Rectal smooth muscle tissue (tissue), 1 donor: Measurements from ENCODE around the gene MAP4K3.

Experiments
- H3K27ac ChIP-seq: one replicate; pipeline ENCODE4 v1.7.0; 2013; ENCODE audit warnings: low read depth, low read length, inconsistent platforms
- H3K27me3 ChIP-seq: one replicate; pipeline ENCODE4 v1.7.0; 2013; ENCODE audit warnings: low read length; ENCODE audit not compliant: control insufficient read depth, insufficient read depth
- H3K36me3 ChIP-seq: one replicate; pipeline ENCODE4 v1.7.0; 2013; ENCODE audit warnings: low read length; ENCODE audit not compliant: control insufficient read depth, insufficient read depth
- H3K4me1 ChIP-seq: one replicate; pipeline ENCODE4 v1.7.0; 2013; ENCODE audit warnings: low read length; ENCODE audit not compliant: control insufficient read depth, insufficient read depth
- H3K4me3 ChIP-seq: one replicate; pipeline ENCODE4 v1.7.0; 2013; ENCODE audit warnings: low read length
- H3K9ac ChIP-seq: one replicate; pipeline ENCODE4 v1.7.0; 2013; ENCODE audit warnings: low read length

MAP4K3 gene

GRCh38 chr2:39435741-39436591 is 1.1 kb downstream of the MAP4K3 start:
- Histone ChIP-seq H3K36me3 (no peaks in the 10 kb centered on the region), H3K27ac (peak overlapping the region; percentile 85), H3K27me3 (no peaks in the 10 kb centered on the region), H3K4me1 (peaks cover 33% of the 10 kb centered on the region), H3K4me3 (peak overlapping the region; percentile 89), H3K9ac (peak overlapping the region; percentile 76)

GRCh38 chr2:39435234-39435633 is 1.9 kb downstream of the MAP4K3 start:
- Histone ChIP-seq H3K27ac (peak overlapping the region; percentile 85), H3K9ac (no peak overlapping the region), H3K36me3 (no peaks in the 10 kb centered on the region), H3K4me1 (peaks cover 33% of the 10 kb centered on the region), H3K27me3 (no peaks in the 10 kb centered on the region), H3K4me3 (peak overlapping the region; percentile 89)

GRCh38 chr2:39434233-39434897 is 2.7 kb downstream of the MAP4K3 start:
- Histone ChIP-seq H3K27ac (no peak overlapping the region), H3K4me1 (peaks cover 30% of the 10 kb centered on the region), H3K4me3 (peak overlapping the region; percentile 7), H3K9ac (no peak overlapping the region), H3K27me3 (no peaks in the 10 kb centered on the region), H3K36me3 (no peaks in the 10 kb centered on the region)

- H3K4me1 ChIP-seq, result peaks cover 28% of the 10 kb centered on the region
- no peak overlapping the region for H3K9ac ChIP-seq
- H3K27ac ChIP-seq, result no peak overlapping the region
- H3K36me3 ChIP-seq, result no peaks in the 10 kb centered on the region
- no peak overlapping the region for H3K4me3 ChIP-seq
- no peaks in the 10 kb centered on the region for H3K27me3 ChIP-seq
These were observed 3.4 kb downstream of the MAP4K3 start for GRCh38 chr2:39433586-39434195.

DNA sequence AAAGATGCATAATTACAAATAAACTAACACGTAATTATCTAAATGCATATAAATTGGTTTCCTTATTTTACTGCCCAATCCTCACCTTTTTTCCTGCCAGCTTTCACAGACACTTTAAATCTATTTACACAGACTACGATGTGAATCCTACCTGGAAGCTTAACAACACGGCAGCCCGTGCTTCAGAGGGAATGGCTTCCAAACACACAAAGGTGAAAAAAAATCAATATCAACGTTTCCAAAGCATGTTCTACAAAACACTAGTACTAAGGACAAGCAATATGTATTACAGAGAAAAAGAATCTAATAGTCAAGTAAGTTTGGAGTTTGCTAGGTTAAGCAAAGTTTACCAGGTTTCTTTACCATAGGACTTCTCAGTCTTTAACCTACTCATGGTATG is 4.4 kb downstream of the MAP4K3 start:
- no peak overlapping the region for H3K27ac ChIP-seq
- H3K9ac ChIP-seq, result no peak overlapping the region
- H3K36me3 ChIP-seq, result no peaks in the 10 kb centered on the region
- no peaks in the 10 kb centered on the region for H3K27me3 ChIP-seq
- peaks cover 22% of the 10 kb centered on the region for H3K4me1 ChIP-seq
- H3K4me3 ChIP-seq, result no peak overlapping the region

DNA sequence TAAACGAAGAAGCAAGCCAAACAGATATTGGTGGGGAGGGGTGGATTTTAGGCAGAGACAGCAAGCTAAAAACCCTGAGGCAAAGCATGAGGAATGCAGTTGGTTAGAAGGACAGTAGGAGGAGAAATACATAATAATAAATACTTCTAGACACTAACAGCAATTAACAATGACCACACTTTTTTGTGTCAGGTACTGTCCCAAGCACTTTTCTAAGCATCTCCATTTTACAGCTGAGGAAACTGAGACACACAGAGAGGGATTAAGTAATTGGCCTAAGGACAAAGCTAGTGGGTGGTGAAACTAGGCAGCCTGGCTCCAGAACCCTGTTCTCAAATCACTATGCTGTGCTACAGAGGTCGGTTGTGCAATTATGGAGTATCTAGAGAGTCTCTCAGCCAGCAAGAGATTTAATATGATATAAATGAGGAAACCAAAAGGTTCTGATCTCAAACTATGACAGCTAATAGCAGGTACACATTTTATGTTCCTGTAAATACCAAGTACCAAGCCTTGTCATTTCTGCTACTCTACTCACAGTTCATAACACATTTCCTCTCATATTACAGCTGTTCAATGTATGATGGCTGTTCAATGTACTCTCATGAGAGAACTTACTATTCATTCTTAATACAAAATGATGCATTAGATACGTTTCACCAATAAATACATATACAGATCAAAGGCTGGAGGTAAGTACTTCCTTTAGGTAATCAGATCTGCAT is 5.3 kb downstream of the MAP4K3 start:
- H3K27me3 ChIP-seq, result no peaks in the 10 kb centered on the region

DNA sequence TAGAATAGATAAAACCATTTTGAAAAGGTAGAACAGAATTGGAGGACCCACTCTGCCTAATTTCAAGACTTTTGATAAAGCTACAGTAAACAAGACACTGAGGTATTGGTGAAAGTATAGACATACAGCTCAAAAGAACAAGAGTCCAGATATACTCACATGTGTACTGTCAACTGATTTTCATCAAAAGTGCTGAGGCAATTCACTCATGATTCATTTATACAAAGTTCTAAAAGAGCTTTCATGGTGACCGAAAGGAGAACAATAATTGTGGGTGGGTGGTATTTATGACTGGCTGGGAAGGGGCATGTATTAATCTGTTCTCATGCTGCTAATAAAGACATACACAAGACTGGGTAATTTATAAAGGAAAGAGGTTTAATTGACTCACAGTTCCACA is 7.3 kb downstream of the MAP4K3 start:
- Histone ChIP-seq H3K9ac (no peak overlapping the region), H3K4me1 (peaks cover 29% of the 10 kb centered on the region), H3K4me3 (no peak overlapping the region), H3K27me3 (no peaks in the 10 kb centered on the region), H3K36me3 (no peaks in the 10 kb centered on the region), H3K27ac (no peak overlapping the region)

More for the DNA sequence above, 5.3 kb downstream of the MAP4K3 start:
- peaks cover 22% of the 10 kb centered on the region for H3K4me1 ChIP-seq
- H3K27ac ChIP-seq, result no peak overlapping the region
- no peak overlapping the region for H3K9ac ChIP-seq
- no peaks in the 10 kb centered on the region for H3K36me3 ChIP-seq
- H3K4me3 ChIP-seq, result no peak overlapping the region

DNA sequence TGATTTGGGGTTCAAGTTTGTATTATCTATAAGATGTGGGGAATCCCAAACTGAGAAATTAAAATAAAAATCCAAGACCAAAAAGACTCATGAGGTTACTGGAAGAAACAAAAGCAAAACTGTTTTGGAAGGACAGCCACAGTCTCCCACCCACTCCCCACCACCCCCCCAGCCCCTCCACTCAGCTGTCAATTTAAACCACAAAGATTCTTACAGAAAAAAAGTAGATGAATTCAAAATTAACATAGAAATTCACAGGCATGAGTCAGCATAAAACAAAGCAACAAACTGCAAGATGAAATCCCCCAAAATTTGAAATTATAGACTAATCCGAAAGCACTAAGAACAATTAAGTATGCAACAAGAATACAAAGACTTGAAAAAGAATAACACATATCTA is 12.1 kb downstream of the MAP4K3 start:
- Histone ChIP-seq H3K9ac (no peak overlapping the region), H3K27ac (no peak overlapping the region), H3K4me1 (peaks cover 6% of the 10 kb centered on the region), H3K4me3 (no peak overlapping the region), H3K27me3 (no peaks in the 10 kb centered on the region), H3K36me3 (no peaks in the 10 kb centered on the region)

- Histone ChIP-seq H3K27ac (no peak overlapping the region), H3K4me3 (no peak overlapping the region), H3K36me3 (no peaks in the 10 kb centered on the region), H3K4me1 (peaks cover 6% of the 10 kb centered on the region), H3K9ac (no peak overlapping the region), H3K27me3 (no peaks in the 10 kb centered on the region)
These were observed 14.4 kb downstream of the MAP4K3 start for GRCh38 chr2:39422700-39423099.

- Histone ChIP-seq H3K4me3 (no peak overlapping the region), H3K4me1 (peaks cover 6% of the 10 kb centered on the region), H3K27me3 (no peaks in the 10 kb centered on the region), H3K9ac (no peak overlapping the region), H3K36me3 (no peaks in the 10 kb centered on the region), H3K27ac (no peak overlapping the region)
These were observed 15.7 kb downstream of the MAP4K3 start for GRCh38 chr2:39421354-39421753.

DNA sequence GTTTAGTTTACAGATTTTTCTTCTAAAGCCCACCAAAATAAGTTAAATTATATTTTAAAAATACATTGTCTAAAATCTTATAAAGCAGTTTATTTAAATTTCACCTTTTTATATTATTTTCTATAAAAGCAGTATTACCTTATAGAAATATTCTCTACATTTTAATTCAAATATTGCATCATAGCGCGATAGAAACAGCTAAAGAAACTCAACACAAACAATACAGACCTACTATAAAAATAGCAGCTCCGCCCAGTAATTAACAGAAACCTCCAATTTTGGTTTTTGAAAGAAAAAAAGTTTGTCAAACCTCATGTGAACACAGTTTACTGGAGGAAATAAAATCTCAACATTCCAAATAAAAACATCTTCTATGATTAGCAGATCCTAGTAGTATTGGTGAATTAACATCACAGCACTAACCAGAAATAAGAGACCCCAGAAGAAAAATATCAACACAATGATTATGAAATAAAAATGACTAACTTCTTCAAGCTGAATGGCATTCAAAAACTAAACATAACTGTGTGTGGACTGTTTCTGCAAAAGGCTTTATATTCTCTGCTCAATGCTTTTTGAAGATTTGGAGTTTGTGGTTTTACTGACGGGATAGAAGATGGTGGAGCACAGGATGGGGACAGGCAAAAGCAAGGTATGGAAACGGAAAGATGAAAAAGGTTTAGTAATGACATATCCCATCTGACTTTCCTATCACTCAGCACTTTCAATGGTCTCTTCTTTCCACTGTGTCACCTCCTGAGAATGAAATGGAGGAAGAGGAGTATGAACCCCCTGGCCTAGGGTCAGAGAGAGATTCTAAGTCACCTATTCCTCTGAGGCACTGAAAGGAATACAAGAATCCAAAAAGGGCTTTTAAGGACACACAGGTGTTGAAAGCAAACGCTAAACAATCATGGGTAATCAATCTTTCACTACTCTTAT is 17.5 kb downstream of the MAP4K3 start:
- Histone ChIP-seq H3K27ac (no peak overlapping the region), H3K36me3 (no peaks in the 10 kb centered on the region), H3K9ac (no peak overlapping the region), H3K27me3 (no peaks in the 10 kb centered on the region), H3K4me3 (no peak overlapping the region), H3K4me1 (no peaks in the 10 kb centered on the region)
